Fibroblast of villous mesenchyme (primary cell): ENCODE data around the gene ZNF618. TPM values are rescaled to one million over a fixed set of nuclear protein-coding genes. Genes with fewer than 3 reads are reported as not detected.

ENCODE experiments used
- DNase-seq: peaks from one replicate; pipeline ENCODE4 v3.0.0-alpha.2; 2010; ENCODE audit warnings: low read depth
- H3K4me3 ChIP-seq: 2 replicates; pipeline ENCODE4 v1.5.1; 2011; ENCODE audit warnings: low read depth, mild to moderate bottlenecking, low read length
- CTCF ChIP-seq: IDR thresholded peaks from 2 replicates; pipeline ENCODE4 v1.5.1; 2012; ENCODE audit warnings: low read depth, mild to moderate bottlenecking, low read length; ENCODE audit not compliant: insufficient read depth
- total RNA-seq: library from RNA; depleted of rRNA; stranded (reverse); fragments of >200 nt; gene quantifications from 2 replicates; pipeline ENCODE4 v1.2.3, GENCODE V29; 2012

Gene ZNF618
- total RNA-seq, 1 donor: 12.5 TPM

DNA sequence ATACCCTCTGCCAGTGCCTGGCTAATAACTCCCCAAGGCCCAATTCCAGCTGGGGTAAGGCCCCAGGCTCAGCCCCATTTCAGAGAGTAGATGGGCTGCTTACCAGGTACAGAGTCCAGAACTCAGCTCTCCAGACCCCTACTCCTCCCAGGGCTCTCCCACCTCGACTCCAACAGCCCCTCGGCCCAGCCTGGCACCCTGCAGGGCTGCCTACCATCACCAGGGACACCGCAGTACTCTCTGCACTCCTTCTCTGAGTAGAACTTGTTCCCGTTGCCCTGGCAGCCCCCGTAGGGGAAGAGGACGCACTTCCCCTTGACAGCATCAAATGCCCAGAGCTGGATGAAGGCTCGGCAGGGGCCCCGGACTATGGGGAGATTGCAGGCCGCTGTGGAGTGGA lies 184.6 kb downstream of the ZNF618 start:
- no peak for TF ChIP-seq CTCF

DNA sequence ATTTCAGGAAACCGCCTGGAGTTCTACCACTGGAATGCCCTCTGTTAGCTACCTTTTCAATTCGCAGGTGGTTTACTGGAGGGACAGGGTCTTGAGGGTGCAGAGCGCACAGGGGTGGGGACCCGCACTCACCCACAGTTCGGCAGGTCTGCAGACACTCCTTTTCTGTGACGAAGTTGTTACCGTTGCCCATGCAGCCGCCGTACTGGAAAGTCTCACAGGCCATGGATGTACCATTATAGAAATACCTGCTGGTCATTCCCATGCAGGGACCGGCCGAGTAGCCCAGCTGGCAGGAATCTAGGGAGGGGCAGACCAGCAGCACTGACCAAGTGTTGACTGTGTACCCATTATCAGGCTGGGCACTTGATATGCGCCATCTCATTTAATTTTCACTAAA lies 185.2 kb downstream of the ZNF618 start:
- TF ChIP-seq CTCF: no peak
- H3K4me3 ChIP-seq: no peak overlapping the region
- no peak for DNase-seq

More for the DNA sequence above, 184.6 kb downstream of the ZNF618 start:
- H3K4me3 ChIP-seq: no peak overlapping the region
- no peak for DNase-seq

DNA sequence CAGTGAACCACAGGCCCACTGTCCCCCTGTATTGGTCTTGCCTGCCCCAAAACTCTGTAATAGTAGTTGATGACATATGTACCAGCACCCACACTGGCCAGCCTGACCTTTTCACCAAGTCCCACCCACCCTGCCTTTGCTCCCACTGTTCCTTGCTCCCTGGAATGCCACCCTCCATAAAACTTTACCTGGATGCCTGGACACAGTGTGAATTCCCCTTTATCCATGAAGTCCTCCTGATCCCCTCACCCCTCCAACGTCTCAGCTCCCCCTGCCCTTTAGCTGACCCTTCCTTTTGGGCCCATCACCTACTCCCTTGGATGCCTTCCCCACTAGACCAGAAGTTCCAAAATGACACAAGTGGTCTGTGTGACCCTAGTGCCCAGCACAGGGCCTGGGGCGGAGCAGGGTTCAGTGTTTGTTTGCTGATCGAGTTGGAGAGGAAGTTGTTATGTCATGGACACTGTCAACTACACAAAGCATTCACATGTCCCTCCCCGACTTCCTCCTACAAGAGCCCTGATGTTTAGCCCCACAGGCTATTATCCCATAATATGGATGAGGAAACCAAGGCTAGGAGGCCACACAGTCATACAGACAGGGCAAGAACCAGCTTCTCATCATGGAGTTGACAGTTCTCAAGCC lies 185.8 kb downstream of the ZNF618 start:
- TF ChIP-seq CTCF: no peak
- no peak for DNase-seq
- no peak overlapping the region for H3K4me3 ChIP-seq

DNA sequence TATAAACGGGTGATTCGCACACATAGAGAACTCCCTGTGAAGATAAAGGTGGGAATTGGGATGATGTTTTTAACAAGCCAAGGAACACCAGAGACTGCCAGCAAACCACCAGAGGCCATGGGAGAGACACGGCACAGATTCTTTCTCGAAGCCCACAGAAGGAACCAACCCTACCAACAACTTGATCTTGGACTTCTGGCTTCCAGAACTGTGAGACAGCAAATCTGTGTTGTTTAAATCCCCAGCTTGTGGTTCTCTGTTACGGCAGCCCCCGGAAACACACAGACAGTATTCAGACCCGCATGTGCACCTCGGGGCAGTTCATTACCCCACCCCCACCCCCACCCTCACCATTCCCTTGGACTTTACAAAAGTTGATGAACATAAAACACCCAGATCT lies 189.2 kb downstream of the ZNF618 start:
- DNase-seq: no peak
- TF ChIP-seq CTCF: no peak
- no peak overlapping the region for H3K4me3 ChIP-seq

GRCh38 chr9:114069476-114070187 lies 193.5 kb downstream of the ZNF618 start:
- H3K4me3 ChIP-seq: no peak overlapping the region
- no peak for TF ChIP-seq CTCF
- DNase-seq: no peak

GRCh38 chr9:114070188-114071103 lies 194.3 kb downstream of the ZNF618 start:
- DNase-seq: no peak
- no peak overlapping the region for H3K4me3 ChIP-seq
- TF ChIP-seq CTCF: no peak
